HuH-7.5 (cell line): Measurements from ENCODE around the gene ZNF222.

Experiments
- DNase-seq: peaks from one replicate; pipeline ENCODE4 v3.0.0; 2011; ENCODE audit warnings: low spot score

Gene ZNF222

DNA sequence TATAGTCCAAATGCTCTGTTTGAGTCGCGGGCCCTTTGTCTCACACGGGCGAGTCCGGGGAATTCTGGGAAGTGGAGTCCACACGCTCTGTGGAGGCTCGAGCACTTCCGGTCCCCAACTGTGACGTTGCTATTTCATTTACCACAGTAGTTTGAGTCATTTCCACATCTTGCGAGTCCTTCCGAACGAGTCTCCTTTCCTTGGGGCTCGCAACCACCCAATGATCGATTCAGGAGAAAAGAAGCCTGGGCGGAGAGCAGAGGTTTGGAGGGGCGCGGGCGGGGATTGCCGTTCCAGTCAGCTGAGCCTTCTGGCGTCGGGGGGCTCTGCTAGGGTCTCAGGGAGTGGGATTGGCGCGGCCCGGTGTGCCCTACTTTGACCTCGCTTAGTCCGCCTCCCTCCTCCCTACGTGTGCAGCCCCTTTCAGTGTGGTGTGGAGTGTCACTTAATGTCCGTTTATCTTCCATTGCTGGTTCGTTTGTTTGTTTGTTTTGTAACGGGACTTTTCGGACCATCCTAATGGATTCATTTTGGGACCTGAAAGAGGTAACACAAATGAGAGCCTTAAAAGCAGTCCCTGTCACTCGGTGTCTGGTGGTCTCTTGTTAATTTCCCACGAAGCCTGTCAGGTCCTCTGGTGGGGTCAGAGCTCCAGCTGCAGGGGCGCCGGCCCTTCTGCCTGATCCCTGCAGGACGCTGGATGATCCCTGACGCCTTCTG is at the start of gene ZNF222:
TSS of gene ZNF222 (plus strand) at position 163 of the 720 bp plus-strand sequence. CDS start at position 221, 58 bp downstream.
- peak; percentile 20 for DNase-seq

GRCh38 chr19:43976732-43977131 is 48.4 kb upstream of the ZNF222 start:
- no peak for DNase-seq

- no peak for DNase-seq
Measured at GRCh38 chr19:43983544-43983911, 41.7 kb upstream of the ZNF222 start.

GRCh38 chr19:43983912-43984686 is 41.1 kb upstream of the ZNF222 start, which contains the start of gene ZNF155:
TSS of gene ZNF155 (plus strand) at chr19:43984188. CDS start at chr19:43988544, 4,356 bp downstream.
- DNase-seq, result peak; percentile 63

DNA sequence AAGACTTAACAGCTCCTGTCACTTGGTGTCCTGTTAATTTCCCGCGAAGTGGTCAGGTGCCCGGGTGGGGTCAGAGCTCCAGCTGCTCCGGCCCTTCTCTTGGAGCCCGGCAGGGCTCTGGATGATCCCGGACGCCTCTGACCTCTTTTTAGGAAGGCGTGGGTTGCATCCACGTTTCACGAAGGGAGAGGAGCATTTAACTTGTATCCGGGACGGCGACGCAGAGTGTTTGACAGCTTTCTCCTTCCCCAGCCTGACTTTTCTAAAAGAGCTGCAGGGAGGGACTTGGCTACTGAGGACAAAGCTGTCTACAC is 40.5 kb upstream of the ZNF222 start:
- DNase-seq, result no peak

- no peak for DNase-seq
Measured at GRCh38 chr19:43997631-43998290, 27.4 kb upstream of the ZNF222 start.

GRCh38 chr19:44002212-44002565 is 23.0 kb upstream of the ZNF222 start:
- DNase-seq, result no peak

DNA sequence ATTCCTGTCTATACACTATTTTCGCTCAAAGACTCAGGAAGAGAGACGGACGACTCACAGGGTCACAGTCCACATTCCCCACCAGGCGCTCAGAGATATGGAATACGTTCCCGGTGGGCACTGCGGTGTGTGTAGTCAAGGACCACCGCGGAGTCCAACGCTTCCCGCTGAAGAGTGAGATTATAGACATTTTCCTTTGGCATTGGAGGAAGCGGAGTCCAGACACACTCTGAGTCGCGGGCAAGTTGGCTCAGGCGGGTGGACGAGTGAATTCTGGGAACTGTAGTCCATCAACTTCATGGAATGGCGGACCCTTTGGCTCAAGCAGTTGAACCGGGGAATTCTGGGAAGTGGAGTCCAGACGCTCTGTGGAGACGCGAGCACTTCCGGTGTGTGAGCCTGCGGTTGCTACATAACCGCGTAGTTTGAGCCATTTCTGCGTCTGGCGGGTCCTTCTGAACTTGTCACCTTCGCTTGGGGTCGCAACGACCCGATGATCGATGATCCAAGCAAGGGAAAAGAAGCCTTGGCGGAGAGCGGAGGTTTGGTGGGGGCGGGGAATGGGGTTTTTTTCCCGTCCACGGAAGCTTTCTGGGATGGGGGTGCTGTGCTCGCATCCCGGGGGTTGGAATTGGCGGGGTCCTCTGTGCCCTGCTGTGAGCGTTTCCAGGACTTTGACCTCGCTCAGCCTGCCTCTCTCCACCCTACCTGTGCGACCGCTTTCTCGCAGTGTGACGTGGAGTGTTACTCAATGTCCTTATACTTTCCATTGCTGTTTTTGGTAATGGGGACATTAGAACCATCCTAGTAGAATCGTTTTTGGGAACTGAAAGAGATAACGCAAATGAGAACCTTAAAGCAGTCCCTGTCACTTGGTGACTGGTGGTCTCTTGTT is 22.4 kb upstream of the ZNF222 start, which contains the start of gene ZNF230:
TSS of gene ZNF230 (plus strand) at position 392 of the 895 bp plus-strand sequence. CDS start 4,122 bp downstream, outside the sequence.
- DNase-seq, result peak; percentile 64

GRCh38 chr19:44003461-44004009 is 21.6 kb upstream of the ZNF222 start:
- DNase-seq, result no peak

GRCh38 chr19:44005973-44006372 is 19.2 kb upstream of the ZNF222 start:
- DNase-seq, result no peak

GRCh38 chr19:44007473-44007872 is 17.7 kb upstream of the ZNF222 start:
- DNase-seq, result no peak

DNA sequence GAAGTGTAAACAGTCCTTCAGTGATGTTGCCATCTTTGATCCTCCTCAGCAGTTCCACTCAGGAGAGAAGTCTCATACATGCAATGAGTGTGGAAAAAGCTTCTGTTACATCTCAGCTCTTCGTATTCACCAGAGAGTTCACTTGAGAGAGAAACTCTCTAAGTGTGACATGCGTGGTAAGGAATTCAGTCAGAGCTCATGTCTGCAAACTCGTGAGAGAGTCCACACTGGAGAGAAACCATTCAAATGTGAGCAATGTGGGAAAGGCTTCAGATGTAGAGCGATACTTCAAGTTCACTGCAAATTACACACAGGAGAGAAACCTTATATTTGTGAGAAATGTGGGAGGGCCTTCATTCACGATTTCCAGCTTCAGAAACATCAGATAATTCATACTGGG is 14.7 kb upstream of the ZNF222 start:
- no peak for DNase-seq

GRCh38 chr19:44019498-44019897 is 5.7 kb upstream of the ZNF222 start:
- no peak for DNase-seq

DNA sequence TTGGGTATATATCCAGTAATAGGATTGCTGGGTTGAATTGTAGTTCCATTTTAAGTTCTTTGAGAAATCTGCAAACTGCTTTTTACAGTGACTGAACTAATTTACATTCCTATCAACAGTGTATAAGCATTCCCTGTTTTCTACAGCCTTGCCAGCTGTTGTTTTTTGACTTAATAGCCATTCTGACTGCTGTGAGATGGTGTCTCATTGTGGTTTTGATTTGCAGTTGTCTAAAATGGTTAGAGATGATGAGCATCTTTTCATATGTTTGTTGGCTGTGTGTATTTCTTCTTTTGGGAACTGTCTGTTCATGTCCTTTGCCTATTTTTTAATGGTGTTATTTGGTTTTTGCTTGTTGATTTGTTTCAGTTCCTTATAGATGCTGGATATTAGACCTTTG is 4.0 kb upstream of the ZNF222 start:
- DNase-seq, result no peak

DNA sequence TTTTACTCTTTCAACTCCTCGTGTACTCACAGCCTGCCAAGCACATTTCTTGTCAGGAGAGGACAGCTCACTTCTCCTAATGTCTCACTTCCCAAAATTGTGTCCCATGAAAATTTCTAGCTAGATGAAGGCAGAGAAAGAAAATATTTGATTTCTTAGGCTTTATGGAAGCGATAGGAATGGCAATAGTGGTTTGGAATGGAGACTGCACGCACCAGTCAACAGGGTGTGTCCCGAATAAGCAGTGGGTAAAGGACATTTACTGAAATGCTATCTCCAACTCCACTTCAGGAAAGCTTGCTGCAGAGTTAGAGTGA is 321 bp upstream of the ZNF222 start:
- DNase-seq, result no peak

- no peak for DNase-seq
Measured at GRCh38 chr19:44026622-44027021, 1.4 kb downstream of the ZNF222 start.

DNA sequence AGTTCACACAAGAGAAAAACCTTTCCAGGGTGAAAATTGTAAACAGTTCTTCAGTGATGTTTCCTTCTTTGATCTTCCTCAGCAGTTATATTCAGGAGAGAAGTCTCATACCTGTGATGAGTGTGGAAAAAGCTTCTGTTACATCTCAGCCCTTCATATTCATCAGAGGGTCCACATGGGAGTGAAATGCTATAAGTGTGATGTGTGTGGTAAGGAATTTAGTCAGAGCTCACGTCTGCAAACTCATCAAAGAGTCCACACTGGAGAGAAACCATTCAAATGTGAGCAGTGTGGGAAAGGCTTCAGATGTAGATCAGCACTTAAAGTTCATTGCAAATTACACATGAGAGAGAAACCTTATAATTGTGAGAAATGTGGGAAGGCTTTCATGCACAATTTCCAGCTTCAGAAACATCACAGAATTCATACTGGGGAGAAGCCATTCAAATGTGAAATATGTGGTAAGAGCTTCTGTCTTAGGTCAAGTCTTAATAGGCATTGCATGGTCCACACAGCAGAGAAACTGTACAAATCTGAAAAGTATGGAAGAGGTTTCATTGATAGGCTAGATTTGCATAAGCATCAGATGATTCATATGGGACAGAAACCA is 6.9 kb downstream of the ZNF222 start:
- DNase-seq, result no peak

DNA sequence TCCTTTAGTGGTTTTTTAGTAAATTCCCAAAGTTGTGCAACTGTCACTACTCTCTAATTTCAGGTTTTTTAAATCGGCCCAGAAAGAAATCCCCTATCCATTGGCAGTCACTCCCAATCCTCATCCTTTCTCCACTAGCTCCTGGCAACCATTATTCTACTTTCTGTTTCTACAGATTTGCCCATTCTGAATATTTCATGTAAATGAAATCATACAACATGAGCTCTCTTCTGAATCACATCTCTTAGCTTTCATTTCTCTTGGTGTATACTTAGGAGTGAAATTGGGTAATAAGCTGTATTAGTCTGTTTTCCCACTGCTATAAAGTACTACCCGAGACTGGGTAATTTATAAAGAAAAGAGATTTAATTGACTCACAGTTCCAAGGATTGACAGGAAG is 17.0 kb downstream of the ZNF222 start:
- no peak for DNase-seq

- DNase-seq, result no peak
Measured at GRCh38 chr19:44050740-44051649, 25.8 kb downstream of the ZNF222 start.

GRCh38 chr19:44051650-44052402 is 26.6 kb downstream of the ZNF222 start, which contains the start of gene ZNF223:
TSS of gene ZNF223 (plus strand) at chr19:44052036. CDS start at chr19:44055177, 3,141 bp downstream.
- DNase-seq, result peak; percentile 86
